ENCODE measurements around the gene TMEM184B.

Gene TMEM184B

GRCh38 chr22:38276166-38276565, 3.4 kb upstream of the TMEM184B start:
- DNase-seq (ENCODE audit: low read depth) = no peak

- DNase-seq (ENCODE audit: low read depth) = no peak
These were observed 471 bp upstream of the TMEM184B start for GRCh38 chr22:38273135-38273826.

GRCh38 chr22:38271927-38272372, 860 bp downstream of the TMEM184B start:
- DNase-seq (ENCODE audit: low read depth) = no peak

- DNase-seq (ENCODE audit: low read depth) = no peak
These were observed 1.7 kb downstream of the TMEM184B start for GRCh38 chr22:38271101-38271500.

GRCh38 chr22:38270091-38270992, 2.5 kb downstream of the TMEM184B start:
- no peak for DNase-seq (ENCODE audit: low read depth)

- no peak for DNase-seq (ENCODE audit: low read depth)
These were observed 3.3 kb downstream of the TMEM184B start for GRCh38 chr22:38269466-38269865.

GRCh38 chr22:38267086-38267485, 5.7 kb downstream of the TMEM184B start:
- no peak for DNase-seq (ENCODE audit: low read depth)

GRCh38 chr22:38266120-38266519, 6.7 kb downstream of the TMEM184B start:
- DNase-seq (ENCODE audit: low read depth) = no peak

- DNase-seq (ENCODE audit: low read depth) = no peak
These were observed 8.4 kb downstream of the TMEM184B start for GRCh38 chr22:38264322-38264843.

GRCh38 chr22:38262051-38262795, 10.6 kb downstream of the TMEM184B start:
- DNase-seq (ENCODE audit: low read depth) = no peak

GRCh38 chr22:38260761-38261681, 11.8 kb downstream of the TMEM184B start:
- no peak for DNase-seq (ENCODE audit: low read depth)

- no peak for DNase-seq (ENCODE audit: low read depth)
These were observed 13.4 kb downstream of the TMEM184B start for GRCh38 chr22:38259370-38259769.

GRCh38 chr22:38258895-38259294, 13.9 kb downstream of the TMEM184B start:
- DNase-seq (ENCODE audit: low read depth) = no peak

- no peak for DNase-seq (ENCODE audit: low read depth)
These were observed 15.1 kb downstream of the TMEM184B start for GRCh38 chr22:38257650-38258250.

GRCh38 chr22:38257181-38257580, 15.6 kb downstream of the TMEM184B start:
- no peak for DNase-seq (ENCODE audit: low read depth)

GRCh38 chr22:38255697-38256096, 17.1 kb downstream of the TMEM184B start:
- DNase-seq (ENCODE audit: low read depth) = no peak

- DNase-seq (ENCODE audit: low read depth) = no peak
These were observed 21.5 kb downstream of the TMEM184B start for GRCh38 chr22:38251341-38251692.

GRCh38 chr22:38250643-38251340, 22.0 kb downstream of the TMEM184B start:
- no peak for DNase-seq (ENCODE audit: low read depth)

- DNase-seq (ENCODE audit: low read depth) = no peak
These were observed 22.8 kb downstream of the TMEM184B start for GRCh38 chr22:38249803-38250642.
